PC-9 (cell line): ENCODE data around the gene ATP5F1B.

Experiments used
- EZH2 ChIP-seq: fragments of 200-600 bp; sonication (generic); IDR thresholded peaks from 2 replicates; pipeline ENCODE4 v1.8.0; 2017; ENCODE audit warnings: antibody characterized with exemption, low read depth
- TF ChIP-seq, protein P1 (sequence below): fragments of 200-600 bp; sonication (generic); conservative IDR thresholded peaks from 2 replicates; pipeline ENCODE4 v1.6.1; 2017; ENCODE audit warnings: mixed run types, antibody characterized with exemption, mild to moderate bottlenecking, moderate library complexity

DNA sequence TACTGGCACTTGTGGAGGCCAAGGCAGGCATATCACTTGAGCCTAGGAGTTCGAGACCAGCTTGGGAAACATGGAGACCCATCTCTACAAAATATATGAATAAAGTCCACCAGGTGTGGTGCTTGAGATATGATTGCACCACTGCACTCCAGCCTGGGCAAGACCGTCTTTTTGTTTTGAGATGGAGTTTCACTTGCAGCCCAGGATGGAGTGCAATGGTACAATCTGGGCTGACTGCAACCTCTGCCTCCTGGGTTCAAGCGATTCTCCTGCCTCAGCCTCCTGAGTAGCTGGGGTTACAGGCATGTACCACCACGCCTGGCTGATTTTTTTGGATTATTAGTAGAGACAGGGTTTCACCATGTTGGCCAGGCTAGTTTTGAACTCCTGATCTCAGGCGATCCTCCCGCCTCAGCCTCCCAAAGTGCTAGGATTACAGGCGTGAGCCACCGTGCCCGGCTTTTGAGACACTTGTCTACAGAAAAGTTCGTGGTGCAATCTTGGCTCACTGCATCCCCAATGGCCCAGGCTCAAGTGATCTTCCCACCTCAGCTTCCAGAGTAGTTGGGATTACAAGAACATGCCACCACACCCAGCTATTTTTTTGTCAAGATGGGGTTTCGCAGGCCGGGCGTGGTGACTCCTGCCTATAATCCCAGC, 16.3 kb upstream of the ATP5F1B start:
- TF ChIP-seq, protein P1, sequence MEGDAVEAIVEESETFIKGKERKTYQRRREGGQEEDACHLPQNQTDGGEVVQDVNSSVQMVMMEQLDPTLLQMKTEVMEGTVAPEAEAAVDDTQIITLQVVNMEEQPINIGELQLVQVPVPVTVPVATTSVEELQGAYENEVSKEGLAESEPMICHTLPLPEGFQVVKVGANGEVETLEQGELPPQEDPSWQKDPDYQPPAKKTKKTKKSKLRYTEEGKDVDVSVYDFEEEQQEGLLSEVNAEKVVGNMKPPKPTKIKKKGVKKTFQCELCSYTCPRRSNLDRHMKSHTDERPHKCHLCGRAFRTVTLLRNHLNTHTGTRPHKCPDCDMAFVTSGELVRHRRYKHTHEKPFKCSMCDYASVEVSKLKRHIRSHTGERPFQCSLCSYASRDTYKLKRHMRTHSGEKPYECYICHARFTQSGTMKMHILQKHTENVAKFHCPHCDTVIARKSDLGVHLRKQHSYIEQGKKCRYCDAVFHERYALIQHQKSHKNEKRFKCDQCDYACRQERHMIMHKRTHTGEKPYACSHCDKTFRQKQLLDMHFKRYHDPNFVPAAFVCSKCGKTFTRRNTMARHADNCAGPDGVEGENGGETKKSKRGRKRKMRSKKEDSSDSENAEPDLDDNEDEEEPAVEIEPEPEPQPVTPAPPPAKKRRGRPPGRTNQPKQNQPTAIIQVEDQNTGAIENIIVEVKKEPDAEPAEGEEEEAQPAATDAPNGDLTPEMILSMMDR, result no peak
- TF ChIP-seq EZH2, result no peak
